Measurements from ENCODE around the gene NEDD4L.

The NEDD4L gene

DNA sequence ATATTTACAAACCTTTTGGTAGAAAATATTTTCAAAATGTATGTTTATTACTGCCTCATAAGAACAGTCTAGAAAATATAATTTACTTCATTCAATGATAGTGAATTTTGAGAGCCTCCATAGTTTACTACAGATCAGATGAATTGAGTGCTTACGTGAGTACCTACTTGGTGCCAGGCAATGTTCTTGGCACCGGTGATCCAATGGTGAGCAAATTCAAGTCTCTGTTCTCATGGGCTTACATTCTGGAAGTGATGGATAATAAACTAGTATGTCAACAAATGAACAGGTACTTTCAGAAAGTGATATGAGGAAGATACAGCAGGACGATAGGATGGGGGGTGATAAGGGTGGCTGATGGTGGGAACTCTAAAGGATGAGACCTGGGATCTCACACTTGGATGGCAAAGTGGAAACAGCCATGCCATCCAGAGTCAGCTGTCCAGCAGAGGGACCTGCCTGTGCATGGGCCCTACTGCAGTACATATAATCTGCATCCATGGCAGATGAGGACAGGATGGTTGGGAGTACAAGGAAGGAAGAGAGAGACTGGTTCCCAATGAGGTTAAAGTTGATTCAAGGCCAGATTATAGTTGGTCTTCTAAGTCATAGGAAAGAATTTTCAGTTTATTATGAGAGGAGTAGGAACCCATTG lies 277.0 kb downstream of the NEDD4L start:
- no peak for DNase-seq (ENCODE audit: low read depth)

- peak; percentile 58 for DNase-seq (ENCODE audit: low read depth)
These were observed 278.0 kb downstream of the NEDD4L start for GRCh38 chr18:58321986-58322385.

- no peak for DNase-seq (ENCODE audit: low read depth)
These were observed 278.4 kb downstream of the NEDD4L start for GRCh38 chr18:58322464-58322863.

- no peak for DNase-seq (ENCODE audit: low read depth)
These were observed 280.1 kb downstream of the NEDD4L start for GRCh38 chr18:58323866-58324762.

- DNase-seq (ENCODE audit: low read depth): no peak
These were observed 280.9 kb downstream of the NEDD4L start for GRCh38 chr18:58324824-58325480.

DNA sequence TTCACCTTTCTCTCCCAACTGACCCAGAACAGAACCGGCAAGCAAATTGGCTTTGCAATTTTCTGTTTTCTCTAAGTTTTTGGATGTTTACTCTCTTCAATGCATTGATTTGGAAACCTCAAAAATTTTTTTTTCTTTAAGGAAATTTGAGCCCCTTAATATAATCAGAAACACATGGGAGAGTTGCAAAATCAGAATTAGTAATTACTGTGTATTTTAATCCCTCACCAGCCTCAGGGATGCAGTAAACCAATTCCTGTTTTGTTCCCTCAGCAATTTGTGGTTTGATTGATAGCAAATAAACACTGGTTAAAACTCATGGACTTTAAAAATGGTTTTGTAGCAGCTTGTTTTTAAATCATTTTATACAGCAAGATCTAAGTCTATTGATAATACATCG lies 281.5 kb downstream of the NEDD4L start:
- DNase-seq (ENCODE audit: low read depth): no peak

DNA sequence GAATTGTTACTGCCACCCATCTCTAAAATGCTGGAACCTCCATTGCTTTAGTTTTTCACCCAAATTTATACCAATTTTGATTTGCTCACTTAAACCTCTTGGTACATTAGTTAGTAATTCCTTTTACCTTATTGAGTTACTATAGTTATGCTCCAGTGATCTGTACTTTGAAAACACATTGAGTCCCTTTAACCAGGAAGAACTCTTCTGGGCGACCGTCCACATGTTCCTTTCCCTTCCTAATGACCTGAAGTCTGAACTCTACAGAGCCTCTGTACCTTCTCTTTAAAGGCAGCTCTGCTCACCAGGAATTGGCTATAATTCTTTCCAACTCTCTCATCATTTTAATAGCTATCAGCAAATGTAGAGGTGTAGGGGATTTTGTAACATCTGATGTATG lies 290.0 kb downstream of the NEDD4L start:
- DNase-seq (ENCODE audit: low read depth): no peak

- DNase-seq (ENCODE audit: low read depth): no peak
These were observed 291.2 kb downstream of the NEDD4L start for GRCh38 chr18:58335223-58335622.

DNA sequence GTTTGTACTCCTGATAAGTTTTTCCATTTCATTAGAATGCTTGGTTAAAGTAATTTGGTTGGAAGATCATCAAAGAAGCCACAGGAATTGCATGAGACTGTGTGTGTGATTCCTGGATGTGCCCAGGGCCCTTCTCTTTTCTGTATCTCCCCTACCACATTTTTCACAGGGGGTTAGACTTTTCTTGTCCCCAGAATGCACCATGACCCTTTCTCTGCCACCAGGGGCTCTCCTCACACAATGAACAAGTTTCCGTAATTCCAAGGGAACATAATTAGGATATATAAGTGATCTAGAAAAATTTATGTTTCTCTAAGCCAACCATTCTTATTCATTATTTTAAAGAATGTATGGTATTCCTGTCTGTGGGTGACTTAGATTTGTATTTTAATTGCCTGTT lies 291.8 kb downstream of the NEDD4L start:
- DNase-seq (ENCODE audit: low read depth): no peak

DNA sequence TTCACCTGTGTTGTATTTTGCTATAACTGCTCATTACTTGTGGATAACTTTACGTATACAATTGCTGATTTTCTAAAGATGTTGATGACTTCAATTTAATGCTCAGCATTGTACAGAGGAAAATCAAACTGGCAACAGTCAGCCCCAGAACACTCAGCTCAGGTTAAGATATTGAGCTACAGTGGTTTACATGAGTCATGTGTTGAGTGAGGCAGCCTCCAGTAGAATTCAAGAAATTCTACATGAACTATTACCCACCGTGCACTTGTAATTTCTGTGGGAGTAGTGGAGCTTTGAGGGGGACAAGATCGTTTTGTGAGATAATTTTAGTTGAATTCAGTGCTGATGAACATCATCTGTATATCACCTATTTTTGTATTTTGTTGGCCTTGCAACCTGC lies 292.6 kb downstream of the NEDD4L start:
- peak; percentile 56 for DNase-seq (ENCODE audit: low read depth)

GRCh38 chr18:58337285-58337684 lies 293.3 kb downstream of the NEDD4L start:
- DNase-seq (ENCODE audit: low read depth): no peak

DNA sequence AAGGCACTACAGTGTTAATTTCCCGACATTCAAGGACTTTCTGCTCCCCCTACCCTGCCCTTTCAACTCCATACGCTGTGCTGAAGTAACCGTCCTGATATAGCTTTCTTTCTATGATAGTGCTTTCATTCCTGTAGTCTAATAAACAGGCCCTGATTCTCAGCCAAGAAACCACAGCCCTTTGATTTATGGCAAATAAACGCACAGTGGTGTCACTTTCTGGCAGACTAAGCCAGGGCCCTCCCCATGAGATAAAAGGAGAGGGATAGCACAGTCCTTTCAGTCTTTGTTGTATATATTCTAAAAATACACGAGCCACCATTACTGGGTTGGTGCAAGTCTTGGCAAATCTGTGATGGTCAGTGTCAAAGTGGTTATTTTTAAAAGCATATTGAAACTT lies 293.7 kb downstream of the NEDD4L start:
- no peak for DNase-seq (ENCODE audit: low read depth)

DNA sequence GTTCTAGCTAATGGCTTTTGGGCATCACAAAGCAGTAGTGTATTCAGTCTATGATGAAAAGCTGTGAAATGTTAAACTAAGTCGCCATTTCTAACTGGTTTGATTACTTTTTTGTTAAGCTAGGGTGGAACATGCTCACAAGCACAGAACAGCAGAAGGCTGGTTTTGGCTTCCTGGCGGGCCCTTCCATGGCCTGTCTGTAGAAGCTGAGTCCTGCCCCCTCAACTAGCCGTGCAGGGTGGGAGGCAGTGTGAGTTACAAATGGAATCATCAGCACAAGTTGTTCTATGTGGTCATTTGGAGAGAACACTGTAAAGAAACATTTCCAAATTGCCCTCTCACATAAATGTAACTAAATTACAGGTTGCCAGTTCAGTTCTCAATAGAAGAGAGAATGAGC lies 294.1 kb downstream of the NEDD4L start:
- DNase-seq (ENCODE audit: low read depth): no peak

GRCh38 chr18:58338961-58339592 lies 295.1 kb downstream of the NEDD4L start:
- peak; percentile 38 for DNase-seq (ENCODE audit: low read depth)

- DNase-seq (ENCODE audit: low read depth): no peak
These were observed 295.9 kb downstream of the NEDD4L start for GRCh38 chr18:58339890-58340289.

DNA sequence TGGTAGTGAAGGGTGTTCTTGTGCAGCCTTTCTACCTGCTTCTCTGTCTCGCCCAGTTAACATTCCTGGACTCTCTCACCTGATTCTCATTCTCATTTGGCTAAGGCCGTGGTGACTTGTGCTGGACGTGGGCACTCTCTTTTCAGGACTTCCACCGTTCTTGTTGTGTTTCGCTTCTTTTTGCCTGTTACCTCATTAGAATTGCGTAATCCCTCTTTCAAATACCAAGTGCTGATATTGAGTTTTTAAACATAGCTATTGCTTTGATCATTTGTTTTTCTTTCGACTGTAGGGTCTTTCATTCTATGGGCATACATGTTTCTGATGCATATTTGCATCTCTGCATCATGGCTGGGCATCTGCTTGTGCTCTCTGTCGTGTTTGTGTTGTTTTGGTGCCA lies 297.9 kb downstream of the NEDD4L start:
- peak; percentile 20 for DNase-seq (ENCODE audit: low read depth)

- DNase-seq (ENCODE audit: low read depth): no peak
These were observed 300.1 kb downstream of the NEDD4L start for GRCh38 chr18:58344080-58344670.

DNA sequence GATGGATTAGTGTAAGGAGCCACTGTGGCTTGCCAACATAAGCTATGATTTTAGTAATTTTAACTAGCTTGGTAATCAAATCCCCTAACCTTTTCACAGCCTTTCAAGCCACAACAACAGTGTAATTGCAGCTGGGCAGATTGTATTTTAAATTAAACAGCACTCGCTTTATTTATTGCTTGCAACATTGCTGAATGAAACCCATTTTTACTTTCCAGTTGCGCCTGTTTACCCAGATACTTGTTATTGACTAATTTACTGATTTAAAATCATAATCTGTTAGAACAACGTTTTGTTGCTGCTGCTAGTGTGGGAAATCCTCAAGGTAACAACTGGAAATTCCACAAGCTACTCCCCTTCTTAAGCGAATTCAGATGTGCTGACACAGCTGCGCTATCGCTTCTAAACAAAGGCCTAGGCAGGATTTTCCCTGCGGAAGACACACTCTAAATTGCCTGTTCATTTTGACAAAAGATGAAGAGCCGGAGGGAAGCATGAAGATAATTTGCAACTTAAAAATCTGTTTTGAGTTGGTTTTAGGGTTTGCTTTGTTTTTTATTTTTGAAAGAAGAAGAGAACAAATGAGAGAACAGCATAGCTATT lies 300.9 kb downstream of the NEDD4L start:
- no peak for DNase-seq (ENCODE audit: low read depth)

GRCh38 chr18:58345875-58346274 lies 301.8 kb downstream of the NEDD4L start:
- no peak for DNase-seq (ENCODE audit: low read depth)

- no peak for DNase-seq (ENCODE audit: low read depth)
These were observed 303.1 kb downstream of the NEDD4L start for GRCh38 chr18:58347135-58347534.

- peak; percentile 19 for DNase-seq (ENCODE audit: low read depth)
These were observed 304.5 kb downstream of the NEDD4L start for GRCh38 chr18:58348517-58348916.

GRCh38 chr18:58348951-58349350 lies 304.9 kb downstream of the NEDD4L start:
- no peak for DNase-seq (ENCODE audit: low read depth)

Data from iris pigment epithelial cell (primary cell).